Measurements from ENCODE around the gene LRRC43. TPM values are rescaled to one million over a fixed set of nuclear protein-coding genes. Genes with fewer than 3 reads are reported as not detected.

The LRRC43 gene
- total and polyA plus RNA-seq, 2 of the 4 experiments (the other 2 are of a cell fraction): 0.26 to 0.36 TPM

- Histone ChIP-seq H3K9me3 (ENCODE audit: control insufficient read depth, insufficient read depth, low read length) (no peaks in the 10 kb centered on the region), H3K4ac (ENCODE audit: low read depth, low read length) (no peak overlapping the region), H3K36me3 (ENCODE audit: control insufficient read depth, insufficient read depth, low read length) (peaks cover 46% of the 10 kb centered on the region), H4K20me1 (ENCODE audit: insufficient read depth, low read length) (peaks cover 4% of the 10 kb centered on the region; the same call in 1 of the 2 replicates), H2BK20ac (ENCODE audit: low read depth, low read length) (no peak overlapping the region), H3K56ac (ENCODE audit: extremely low read depth, insufficient read depth, low read length) (no peak overlapping the region), H4K5ac (ENCODE audit: low read depth, low read length) (no peak overlapping the region), H4K91ac (ENCODE audit: insufficient read depth, low read depth, low read length) (no peak overlapping the region), H3K14ac (replicated peaks; ENCODE audit: low read depth, low read length) (no peak overlapping the region), H3K18ac (ENCODE audit: low read depth, low read length) (no peak overlapping the region), H2BK15ac (ENCODE audit: low read depth, low read length) (no peak overlapping the region), H4K8ac (ENCODE audit: low read depth in 2 of 2, low read length in 2 of 2) (no peak overlapping the region), H3K9me1 (ENCODE audit: insufficient read depth, low read length) (0 out of 2 replicates have a peak, but pooled peaks cover 2% of the 10 kb centered on the region), H3K23ac (ENCODE audit: low read depth, low read length) (no peak overlapping the region), H2AK5ac (ENCODE audit: low read depth, low read length) (no peak overlapping the region), H3K4me3 (ENCODE audit: insufficient read depth, low read depth, low read length) (no peak overlapping the region), H3K4me1 (ENCODE audit: control insufficient read depth, insufficient read depth, low read length) (no peaks in the 10 kb centered on the region), H2AK9ac (replicated peaks; ENCODE audit: low read depth, low read length, poor library complexity) (no peak overlapping the region), H3K79me1 (ENCODE audit: low read depth in 1 of 2, low read length in 2 of 2) (peaks cover 16 to 27% of the 10 kb centered on the region in 2 experiments; a peak in 3 of 4 replicates), H3K9ac (ENCODE audit: low read depth, low read length) (no peak overlapping the region), H2BK120ac (ENCODE audit: low read depth, low read length) (no peak overlapping the region), H2BK5ac (ENCODE audit: low read depth, low read length, poor library complexity, severe bottlenecking) (no peak overlapping the region), H2AFZ (replicated peaks; ENCODE audit: low read length, poor library complexity) (no peak overlapping the region), H3K27me3 (ENCODE audit: control insufficient read depth, insufficient read depth, low read length) (no peaks in the 10 kb centered on the region), H3K4me2 (ENCODE audit: low read depth, low read length) (no peak overlapping the region), H3K27ac (ENCODE audit: insufficient read depth, low read length) (no peak overlapping the region)
- in situ Hi-C loops (cut with MboI; ENCODE audit: low sequenced_read_pairs) (no loop called here), intact Hi-C loops (cut with micrococcal nuclease) (no loop called here), dilution Hi-C loops (cut with HindIII; ENCODE audit: low sequenced_read_pairs, unreplicated experiment) (no loop called here)
- ATAC-seq (ENCODE audit: low read depth) (no peak), DNase-seq (peak; percentile 59)
- TF ChIP-seq SMC3 (IDR thresholded peaks at IDR 0.05; ENCODE audit: low read depth, low read length) (no peak), MAFK (IDR thresholded peaks at IDR 0.05; ENCODE audit: low read depth, low read length) (peak; percentile 55)
- POLR2A ChIA-PET (ENCODE audit: unreplicated experiment): no interaction called here
- WGBS, 2 experiments (ENCODE audit: extremely low coverage in 2 of 2, insufficient read length in 1 of 2): 79% methylated on average over 3 of the region's 5 CpGs; no CpG with 5 or more reads in 1 of the 2 experiments
- BruUV-seq (replicated peaks): no TSS peak
- CTCF ChIA-PET: interaction anchor here (0.6 to 1.7 kb wide), 4 partner anchors 9 to 674 kb away, joined by 3 to 5 read pairs (median 4); partner anchors contain the start of gene PSMD9
These were observed 32.8 kb downstream of the LRRC43 start for GRCh38 chr12:122215771-122216170.

Measured in IMR-90 (cell line).